HepG2 (cell line): Measurements from ENCODE around the gene LSMEM2. TPM values are rescaled to one million over a fixed set of nuclear protein-coding genes. Genes with fewer than 3 reads are reported as not detected.
A peak's percentile ranks its signal among the peaks of the same experiment; 100 is the strongest.

Source experiments
- DBP ChIP-seq: sonication (generic); formaldehyde crosslinking; IDR thresholded peaks from 2 replicates; pipeline ENCODE4 v1.4.0; 2020; ENCODE audit warnings: missing genetic modification reagents; ENCODE audit errors: not compliant biosample characterization
- KLF6 ChIP-seq: IDR thresholded peaks from 2 replicates; pipeline ENCODE4 v1.8.0; 2016; ENCODE audit warnings: missing biosample characterization, missing genetic modification reagents
- MIXL1 ChIP-seq: IDR thresholded peaks from 2 replicates; pipeline ENCODE4 v1.6.1; 2016
- MXI1 ChIP-seq: IDR thresholded peaks from 3 replicates; pipeline ENCODE4 v1.6.1; 2012; ENCODE audit warnings: low read depth, low read length, inconsistent platforms, borderline replicate concordance
- NBN ChIP-seq: fragments of 450-650 bp; conservative IDR thresholded peaks from 2 replicates; pipeline ENCODE4 v1.6.1; 2017
- NFIB ChIP-seq: sonication (generic); formaldehyde crosslinking; IDR thresholded peaks from 2 replicates; pipeline ENCODE4 v1.9.0; 2021; ENCODE audit warnings: missing genetic modification reagents, mild to moderate bottlenecking, borderline replicate concordance
- RBM39 ChIP-seq: fragments of 200-400 bp; formaldehyde crosslinking; IDR thresholded peaks from one replicate; pipeline ENCODE4 v1.6.1; 2018; ENCODE audit warnings: antibody characterized with exemption, mild to moderate bottlenecking, low read depth, low read length; ENCODE audit not compliant: poor library complexity, severe bottlenecking
- SP5 ChIP-seq: IDR thresholded peaks from 2 replicates; pipeline ENCODE4 v1.6.1; 2016; ENCODE audit warnings: low read depth, borderline replicate concordance
- THRA ChIP-seq: sonication (generic); formaldehyde crosslinking; IDR thresholded peaks from 2 replicates; pipeline ENCODE4 v1.4.0; 2020; ENCODE audit warnings: missing genetic modification reagents, borderline replicate concordance
- TOE1 ChIP-seq: sonication (generic); formaldehyde crosslinking; IDR thresholded peaks from 2 replicates; pipeline ENCODE4 v1.4.0; 2020; ENCODE audit warnings: mild to moderate bottlenecking, missing genetic modification reagents
- YY1 ChIP-seq: IDR thresholded peaks from 2 replicates; pipeline ENCODE4 v1.6.1; 2011; ENCODE audit warnings: low read length, low read depth, moderate library complexity, mild to moderate bottlenecking; ENCODE audit not compliant: insufficient read depth, insufficient replicate concordance
- ZBTB8A ChIP-seq: sonication (generic); formaldehyde crosslinking; IDR thresholded peaks from 2 replicates; pipeline ENCODE4 v1.4.0; 2020; ENCODE audit warnings: mild to moderate bottlenecking, low read depth, missing genetic modification reagents, borderline replicate concordance
- ZNF124 ChIP-seq: sonication (generic); formaldehyde crosslinking; IDR thresholded peaks from 2 replicates; pipeline ENCODE4 v1.4.0; 2020; ENCODE audit warnings: missing genetic modification reagents
- ZNF335 ChIP-seq: sonication (generic); formaldehyde crosslinking; IDR thresholded peaks from 2 replicates; pipeline ENCODE4 v1.4.0; 2020; ENCODE audit warnings: missing genetic modification reagents
- ZNF34 ChIP-seq: sonication (generic); formaldehyde crosslinking; IDR thresholded peaks from 2 replicates; pipeline ENCODE4 v1.4.0; 2020; ENCODE audit warnings: mild to moderate bottlenecking, missing genetic modification reagents, borderline replicate concordance
- ZNF362 ChIP-seq: sonication (generic); formaldehyde crosslinking; IDR thresholded peaks from 2 replicates; pipeline ENCODE4 v1.4.0; 2020; ENCODE audit warnings: missing genetic modification reagents, mild to moderate bottlenecking, borderline replicate concordance
- ZNF446 ChIP-seq: sonication (generic); formaldehyde crosslinking; IDR thresholded peaks from 2 replicates; pipeline ENCODE4 v1.5.0; 2020; ENCODE audit warnings: mild to moderate bottlenecking, missing genetic modification reagents
- ZNF468 ChIP-seq: sonication (generic); formaldehyde crosslinking; IDR thresholded peaks from 2 replicates; pipeline ENCODE4 v1.8.0; 2022; ENCODE audit warnings: mild to moderate bottlenecking, moderate library complexity, missing genetic modification reagents
- polyA plus RNA-seq, 8 experiments: library from polyadenylated mRNA; depleted of rRNA in 3 of 8; stranded (reverse) in 7 of 8; unstranded in 1 of 8; fragments of >200 nt; fragmentation: Illumina TruSeq in 4 of 8; extraction: Trizol in 4 of 8; gene quantifications; 2 replicates each; pipeline versions ENCODE4 v1.2.1 to v1.2.3, GENCODE V29; 2011 to 2016; ENCODE audit warnings: low read depth in 4 of 8, missing spikeins in 1 of 8, mixed read lengths in 1 of 8; ENCODE audit not compliant: insufficient read depth in 1 of 8
- total RNA-seq, 5 experiments: library from RNA; depleted of rRNA; stranded (reverse); fragments of >200 nt; fragmentation: Illumina TruSeq; extraction: Trizol; gene quantifications; 2 replicates each; pipeline ENCODE4 v1.2.3, GENCODE V29; 2016; ENCODE audit warnings: low read depth in 1 of 5
- TF ChIP-seq, protein P1 (sequence below): conservative IDR thresholded peaks from 2 replicates; pipeline ENCODE4 v1.6.1; 2018; ENCODE audit warnings: missing genetic modification reagents
- TF ChIP-seq, protein P2 (sequence below): sonication (generic); formaldehyde crosslinking; IDR thresholded peaks from 2 replicates; pipeline ENCODE4 v1.4.0; 2020; ENCODE audit warnings: missing genetic modification reagents
- TF ChIP-seq, protein P3 (sequence below): fragments of 450-650 bp; IDR thresholded peaks from 2 replicates; pipeline ENCODE4 v1.6.1; 2016

LSMEM2 gene
- total and polyA plus RNA-seq, 2 of the 13 experiments (the other 11 are each of a cell fraction or from before 2014, with no cell fraction given), result 0.07 to 0.41 TPM

GRCh38 chr3:50337175-50337861 lies 58.4 kb downstream of the LSMEM2 start (continued):
- peak; percentile 67; the same call in 1 of the 2 replicates for TF ChIP-seq SP5 (CRISPR knock-in tag)
- TF ChIP-seq ZNF468, result 0 out of 2 replicates have a peak, but pooled peaks have one; percentile 26
- no peak for TF ChIP-seq THRA (CRISPR knock-in tag)
- TF ChIP-seq DBP (CRISPR knock-in tag), result no peak
- TF ChIP-seq ZNF124, result peak; percentile 62; the same call in 1 of the 2 replicates
- TF ChIP-seq, protein P1, sequence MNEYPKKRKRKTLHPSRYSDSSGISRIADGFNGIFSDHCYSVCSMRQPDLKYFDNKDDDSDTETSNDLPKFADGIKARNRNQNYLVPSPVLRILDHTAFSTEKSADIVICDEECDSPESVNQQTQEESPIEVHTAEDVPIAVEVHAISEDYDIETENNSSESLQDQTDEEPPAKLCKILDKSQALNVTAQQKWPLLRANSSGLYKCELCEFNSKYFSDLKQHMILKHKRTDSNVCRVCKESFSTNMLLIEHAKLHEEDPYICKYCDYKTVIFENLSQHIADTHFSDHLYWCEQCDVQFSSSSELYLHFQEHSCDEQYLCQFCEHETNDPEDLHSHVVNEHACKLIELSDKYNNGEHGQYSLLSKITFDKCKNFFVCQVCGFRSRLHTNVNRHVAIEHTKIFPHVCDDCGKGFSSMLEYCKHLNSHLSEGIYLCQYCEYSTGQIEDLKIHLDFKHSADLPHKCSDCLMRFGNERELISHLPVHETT, result peak; percentile 94; the same call in 1 of the 2 replicates
- no peak for TF ChIP-seq MIXL1
- TF ChIP-seq ZNF335 (CRISPR knock-in tag), result 0 out of 2 replicates have a peak, but pooled peaks have one; percentile 64
- TF ChIP-seq NFIB (CRISPR knock-in tag), result no peak
- TF ChIP-seq, protein P2, sequence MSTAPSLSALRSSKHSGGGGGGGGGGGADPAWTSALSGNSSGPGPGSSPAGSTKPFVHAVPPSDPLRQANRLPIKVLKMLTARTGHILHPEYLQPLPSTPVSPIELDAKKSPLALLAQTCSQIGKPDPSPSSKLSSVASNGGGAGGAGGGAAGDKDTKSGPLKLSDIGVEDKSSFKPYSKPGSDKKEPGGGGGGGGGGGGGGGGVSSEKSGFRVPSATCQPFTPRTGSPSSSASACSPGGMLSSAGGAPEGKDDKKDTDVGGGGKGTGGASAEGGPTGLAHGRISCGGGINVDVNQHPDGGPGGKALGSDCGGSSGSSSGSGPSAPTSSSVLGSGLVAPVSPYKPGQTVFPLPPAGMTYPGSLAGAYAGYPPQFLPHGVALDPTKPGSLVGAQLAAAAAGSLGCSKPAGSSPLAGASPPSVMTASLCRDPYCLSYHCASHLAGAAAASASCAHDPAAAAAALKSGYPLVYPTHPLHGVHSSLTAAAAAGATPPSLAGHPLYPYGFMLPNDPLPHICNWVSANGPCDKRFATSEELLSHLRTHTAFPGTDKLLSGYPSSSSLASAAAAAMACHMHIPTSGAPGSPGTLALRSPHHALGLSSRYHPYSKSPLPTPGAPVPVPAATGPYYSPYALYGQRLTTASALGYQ (CRISPR knock-in tag), result no peak; the same call in 1 of the 2 replicates
- TF ChIP-seq MXI1, result peak; percentile 92; the same call in 2 of the 3 replicates
- TF ChIP-seq TOE1 (CRISPR knock-in tag), result no peak
- no peak for TF ChIP-seq ZNF362 (CRISPR knock-in tag)
- peak; percentile 12 for TF ChIP-seq YY1
- no peak for TF ChIP-seq KLF6 (CRISPR knock-in tag)
- TF ChIP-seq ZBTB8A, result no peak
- TF ChIP-seq, protein P3, sequence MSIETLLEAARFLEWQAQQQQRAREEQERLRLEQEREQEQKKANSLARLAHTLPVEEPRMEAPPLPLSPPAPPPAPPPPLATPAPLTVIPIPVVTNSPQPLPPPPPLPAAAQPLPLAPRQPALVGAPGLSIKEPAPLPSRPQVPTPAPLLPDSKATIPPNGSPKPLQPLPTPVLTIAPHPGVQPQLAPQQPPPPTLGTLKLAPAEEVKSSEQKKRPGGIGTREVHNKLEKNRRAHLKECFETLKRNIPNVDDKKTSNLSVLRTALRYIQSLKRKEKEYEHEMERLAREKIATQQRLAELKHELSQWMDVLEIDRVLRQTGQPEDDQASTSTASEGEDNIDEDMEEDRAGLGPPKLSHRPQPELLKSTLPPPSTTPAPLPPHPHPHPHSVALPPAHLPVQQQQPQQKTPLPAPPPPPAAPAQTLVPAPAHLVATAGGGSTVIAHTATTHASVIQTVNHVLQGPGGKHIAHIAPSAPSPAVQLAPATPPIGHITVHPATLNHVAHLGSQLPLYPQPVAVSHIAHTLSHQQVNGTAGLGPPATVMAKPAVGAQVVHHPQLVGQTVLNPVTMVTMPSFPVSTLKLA, result peak; percentile 81
- TF ChIP-seq ZNF446 (CRISPR knock-in tag), result peak; percentile 73
- no peak for TF ChIP-seq NBN
- TF ChIP-seq ZNF34 (CRISPR knock-in tag), result 0 out of 2 replicates have a peak, but pooled peaks have one; percentile 66
- no peak for TF ChIP-seq RBM39
